SK-N-MC (cell line): ENCODE data around the gene NHERF2.

Source experiments
- EZH2 ChIP-seq: fragments of 200-600 bp; sonication (generic); IDR thresholded peaks from one replicate; pipeline ENCODE4 v1.6.1; 2017; ENCODE audit warnings: antibody characterized with exemption
- POLR2AphosphoS5 ChIP-seq: IDR thresholded peaks from 2 replicates; pipeline ENCODE4 v1.6.1; 2012; ENCODE audit warnings: mild to moderate bottlenecking, low read depth, low read length, borderline replicate concordance

GRCh38 chr16:2074071-2074470 lies 47.4 kb downstream of the NHERF2 start:
- TF ChIP-seq POLR2AphosphoS5 (no peak), EZH2 (no peak)
